Measurements from ENCODE around the gene LENG9.
"Not testable (repeated sequence)": the region's sequence is repeated elsewhere in the genome, so short reads cannot be mapped to it uniquely, and the experiment has no call there.

Gene LENG9

DNA sequence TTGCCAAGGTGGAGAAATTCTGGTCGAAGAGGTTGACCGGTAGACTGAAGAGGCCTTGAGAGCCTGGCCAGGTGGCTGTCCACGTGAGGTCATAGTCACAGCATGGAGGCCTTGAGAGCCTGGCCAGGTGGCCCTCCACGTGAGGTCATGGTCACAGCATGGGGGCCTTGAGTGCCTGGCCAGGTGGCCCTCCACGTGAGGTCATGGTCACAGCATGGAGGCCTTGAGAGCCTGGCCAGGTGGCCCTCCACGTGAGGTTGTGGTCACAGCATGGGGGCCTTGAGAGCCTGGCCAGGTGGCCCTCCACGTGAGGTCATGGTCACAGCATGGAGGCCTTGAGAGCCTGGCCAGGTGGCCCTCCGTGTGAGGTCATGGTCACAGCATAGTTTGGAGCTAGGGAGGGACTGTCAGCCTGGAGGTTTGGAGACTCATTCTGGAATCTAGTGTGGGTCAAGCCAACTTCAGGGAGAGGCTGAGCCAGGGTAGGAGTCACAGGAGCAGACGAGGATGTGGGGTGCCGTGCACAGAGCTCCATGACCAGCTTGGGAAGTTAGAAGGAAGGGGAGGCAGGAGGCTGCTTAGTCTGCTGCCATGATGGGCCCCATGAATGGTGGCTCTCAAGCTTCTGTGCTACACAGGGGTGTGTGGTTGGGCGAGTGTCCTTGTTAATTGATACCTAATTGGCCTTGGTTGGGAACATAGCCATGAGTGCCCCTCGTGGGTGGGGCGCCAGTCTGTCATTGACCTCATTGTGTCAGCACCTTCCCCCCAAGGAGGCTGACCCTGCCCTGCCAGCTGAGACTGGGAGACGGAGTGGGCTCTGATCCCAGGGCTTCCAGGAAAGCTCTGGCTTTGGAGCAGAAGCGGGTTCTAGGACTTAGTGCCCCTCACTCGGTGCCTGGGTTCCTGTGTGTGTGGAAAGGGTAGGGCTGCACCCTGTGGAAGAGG lies 4.0 kb downstream of the LENG9 start:
- no peak for DNase-seq (ENCODE audit: low spot score)

DNA sequence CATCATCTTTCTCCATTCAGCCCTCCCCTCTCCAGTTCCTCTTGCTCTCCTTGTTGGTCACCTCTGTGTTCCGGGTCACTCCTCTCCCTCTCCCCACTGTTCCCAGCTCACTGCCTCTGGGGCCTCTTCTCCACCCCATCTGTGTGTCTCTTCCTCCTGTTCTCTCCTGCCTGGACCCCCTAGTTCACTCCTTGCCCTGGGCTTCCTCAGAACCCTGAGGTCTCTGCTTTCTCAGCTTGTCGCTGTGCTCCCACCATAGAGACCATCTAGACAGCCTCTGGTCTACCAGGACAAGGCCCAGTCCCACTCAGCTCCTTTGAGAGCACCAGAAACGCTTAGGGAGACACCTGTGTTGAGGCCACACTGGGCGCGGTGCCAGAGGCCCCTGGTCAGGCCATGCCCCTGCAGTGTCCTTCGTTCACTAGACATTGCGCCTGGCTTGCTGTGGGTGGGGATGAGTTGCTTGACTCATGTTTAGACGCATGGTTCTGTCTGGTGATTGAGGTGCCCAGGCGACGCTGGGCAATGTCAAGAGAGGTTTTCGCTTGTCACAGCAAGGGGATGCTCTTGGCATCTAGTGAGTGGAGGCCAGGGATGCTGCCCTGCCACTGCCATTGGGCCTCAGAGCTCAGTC lies 4.8 kb downstream of the LENG9 start:
- DNase-seq (ENCODE audit: low spot score), result no peak

DNA sequence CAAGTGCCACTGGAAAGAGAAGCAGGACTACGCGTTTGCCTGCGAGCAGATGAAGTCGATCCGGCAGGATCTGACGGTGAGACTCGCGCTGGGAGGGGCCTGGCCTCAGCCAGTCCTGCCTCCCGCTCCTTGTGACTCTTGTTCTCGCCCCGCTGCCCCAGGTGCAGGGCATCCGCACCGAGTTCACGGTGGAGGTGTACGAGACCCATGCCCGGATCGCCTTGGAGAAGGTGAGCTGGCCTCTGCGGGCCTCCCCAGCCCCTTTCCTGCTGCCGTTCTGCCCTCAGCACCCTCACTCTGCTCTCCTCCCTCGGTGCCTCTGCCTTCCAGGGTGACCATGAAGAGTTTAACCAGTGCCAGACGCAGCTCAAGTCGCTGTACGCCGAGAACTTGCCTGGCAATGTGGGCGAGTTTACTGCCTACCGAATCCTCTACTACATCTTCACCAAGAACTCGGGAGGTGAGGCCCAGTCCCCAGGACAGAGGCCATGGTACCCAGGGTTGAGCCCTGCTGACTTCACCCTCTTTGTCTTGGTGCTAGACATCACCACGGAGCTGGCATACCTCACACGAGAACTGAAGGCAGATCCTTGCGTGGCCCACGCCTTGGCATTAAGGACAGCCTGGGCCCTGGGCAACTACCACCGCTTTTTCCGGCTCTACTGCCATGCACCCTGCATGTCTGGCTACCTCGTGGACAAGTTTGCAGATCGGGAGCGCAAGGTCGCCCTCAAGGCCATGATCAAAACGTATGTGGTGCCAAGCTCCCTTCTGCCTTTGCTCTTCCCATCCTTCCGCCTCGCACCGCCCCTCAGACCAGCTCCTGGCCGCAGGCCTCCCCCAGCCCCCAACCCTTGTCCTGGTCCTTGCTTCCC lies 5.6 kb downstream of the LENG9 start:
- DNase-seq (ENCODE audit: low spot score), result no peak

DNA sequence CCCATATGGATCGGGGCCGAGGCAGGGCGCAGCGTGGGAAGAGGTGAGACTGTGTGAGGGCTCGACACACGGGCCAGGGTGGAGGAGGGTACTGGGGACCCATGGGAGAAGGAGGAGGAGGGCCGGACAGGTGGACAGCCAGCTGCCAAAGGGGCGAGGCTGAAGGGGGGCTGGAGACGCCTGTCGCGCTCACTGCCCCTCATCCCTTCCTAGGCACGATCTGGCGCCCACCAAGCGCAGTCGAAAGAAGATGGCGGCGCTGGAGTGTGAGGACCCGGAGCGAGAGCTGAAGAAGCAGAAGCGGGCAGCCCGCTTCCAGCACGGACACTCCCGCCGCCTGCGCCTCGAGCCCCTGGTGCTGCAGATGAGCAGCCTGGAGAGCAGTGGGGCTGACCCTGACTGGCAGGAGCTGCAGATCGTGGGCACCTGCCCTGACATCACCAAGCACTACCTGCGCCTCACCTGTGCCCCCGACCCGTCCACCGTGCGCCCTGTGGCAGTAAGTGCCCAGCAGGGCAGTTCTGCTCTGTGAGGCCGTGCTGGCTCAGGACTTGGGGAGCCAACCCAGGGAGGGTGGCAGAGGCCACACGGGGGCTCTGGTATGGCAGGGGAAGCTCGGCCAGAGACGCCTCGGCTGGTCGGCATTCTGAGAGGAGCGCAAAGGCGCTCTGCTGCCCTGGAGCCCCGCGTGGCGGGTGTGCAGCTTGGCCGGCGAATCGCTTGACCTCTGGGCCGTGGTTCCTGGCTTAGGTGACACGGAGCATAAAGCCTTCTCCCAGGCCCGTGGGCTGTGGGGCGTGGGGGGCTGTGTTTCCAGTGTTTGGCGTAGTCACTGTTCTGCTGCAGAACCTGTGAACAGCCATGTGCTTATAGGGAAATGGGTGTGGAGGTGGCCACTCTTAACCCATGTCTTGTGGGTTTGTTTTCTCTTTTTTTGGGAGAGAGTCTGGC lies 6.9 kb downstream of the LENG9 start:
- no peak for DNase-seq (ENCODE audit: low spot score)

DNA sequence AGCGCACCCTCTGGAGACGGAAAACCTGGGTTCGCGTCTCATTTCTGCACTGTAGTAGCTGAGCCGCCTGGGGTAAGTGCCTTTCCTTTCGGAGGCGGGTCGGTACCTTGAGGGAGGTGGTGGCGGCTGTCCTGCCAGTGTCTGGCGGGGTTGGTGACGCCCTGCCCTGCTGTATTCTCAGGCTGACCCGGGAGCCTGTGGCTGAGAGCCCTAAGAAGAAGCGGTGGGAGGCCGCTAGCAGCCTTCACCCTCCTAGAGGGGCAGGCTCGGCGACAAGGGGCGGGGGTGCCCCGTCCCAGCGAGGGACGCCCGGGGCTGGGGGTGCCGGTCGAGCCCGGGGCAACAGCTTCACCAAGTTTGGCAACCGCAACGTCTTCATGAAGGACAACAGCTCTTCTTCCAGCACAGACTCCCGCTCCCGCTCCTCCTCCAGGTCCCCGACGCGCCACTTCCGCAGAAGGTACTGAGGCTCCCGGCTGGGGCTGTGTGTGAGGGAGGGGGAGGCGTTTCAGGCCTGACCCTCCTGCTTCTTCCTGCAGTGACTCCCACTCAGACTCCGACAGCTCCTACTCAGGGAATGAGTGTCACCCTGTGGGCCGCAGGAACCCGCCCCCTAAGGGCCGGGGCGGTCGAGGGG lies 7.7 kb downstream of the LENG9 start:
- no peak for DNase-seq (ENCODE audit: low spot score)

DNA sequence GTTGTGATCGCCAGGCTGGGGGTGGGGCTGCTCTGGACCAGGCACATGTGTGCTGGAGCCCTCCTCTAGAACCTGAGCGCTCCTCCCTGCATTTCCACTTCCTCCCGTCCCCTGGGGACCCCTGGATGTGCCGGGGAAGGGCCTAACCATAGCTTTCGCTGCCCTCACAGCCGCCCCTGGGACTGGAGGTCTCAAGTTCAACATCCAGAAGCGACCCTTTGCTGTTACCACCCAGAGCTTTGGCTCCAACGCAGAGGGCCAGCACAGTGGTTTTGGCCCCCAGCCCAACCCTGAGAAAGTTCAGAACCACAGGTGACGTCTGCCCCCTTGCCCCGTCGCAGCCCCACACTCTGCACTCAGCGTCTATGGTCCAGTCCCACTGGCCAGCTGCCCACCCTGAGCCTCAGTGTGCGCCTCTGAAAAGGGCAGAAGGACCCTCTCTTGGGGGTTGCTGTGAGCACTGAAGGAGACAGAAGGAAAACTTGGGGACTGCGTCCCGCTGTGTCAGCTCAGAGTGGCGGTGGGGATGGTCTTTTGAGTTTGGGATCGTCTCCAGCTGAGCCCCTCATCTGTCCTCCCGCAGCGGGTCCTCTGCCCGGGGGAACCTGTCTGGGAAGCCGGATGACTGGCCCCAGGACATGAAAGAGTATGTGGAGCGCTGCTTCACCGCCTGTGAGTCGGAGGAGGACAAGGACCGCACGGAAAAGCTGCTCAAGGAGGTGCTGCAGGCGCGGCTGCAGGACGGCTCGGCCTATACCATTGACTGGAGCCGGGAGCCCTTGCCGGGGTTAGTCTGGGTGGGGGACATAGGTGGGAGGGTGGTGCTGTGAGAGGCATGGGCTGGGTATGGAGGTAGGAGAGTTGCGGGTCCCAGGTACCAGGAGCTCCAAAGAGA lies 8.6 kb downstream of the LENG9 start:
- no peak for DNase-seq (ENCODE audit: low spot score)

DNA sequence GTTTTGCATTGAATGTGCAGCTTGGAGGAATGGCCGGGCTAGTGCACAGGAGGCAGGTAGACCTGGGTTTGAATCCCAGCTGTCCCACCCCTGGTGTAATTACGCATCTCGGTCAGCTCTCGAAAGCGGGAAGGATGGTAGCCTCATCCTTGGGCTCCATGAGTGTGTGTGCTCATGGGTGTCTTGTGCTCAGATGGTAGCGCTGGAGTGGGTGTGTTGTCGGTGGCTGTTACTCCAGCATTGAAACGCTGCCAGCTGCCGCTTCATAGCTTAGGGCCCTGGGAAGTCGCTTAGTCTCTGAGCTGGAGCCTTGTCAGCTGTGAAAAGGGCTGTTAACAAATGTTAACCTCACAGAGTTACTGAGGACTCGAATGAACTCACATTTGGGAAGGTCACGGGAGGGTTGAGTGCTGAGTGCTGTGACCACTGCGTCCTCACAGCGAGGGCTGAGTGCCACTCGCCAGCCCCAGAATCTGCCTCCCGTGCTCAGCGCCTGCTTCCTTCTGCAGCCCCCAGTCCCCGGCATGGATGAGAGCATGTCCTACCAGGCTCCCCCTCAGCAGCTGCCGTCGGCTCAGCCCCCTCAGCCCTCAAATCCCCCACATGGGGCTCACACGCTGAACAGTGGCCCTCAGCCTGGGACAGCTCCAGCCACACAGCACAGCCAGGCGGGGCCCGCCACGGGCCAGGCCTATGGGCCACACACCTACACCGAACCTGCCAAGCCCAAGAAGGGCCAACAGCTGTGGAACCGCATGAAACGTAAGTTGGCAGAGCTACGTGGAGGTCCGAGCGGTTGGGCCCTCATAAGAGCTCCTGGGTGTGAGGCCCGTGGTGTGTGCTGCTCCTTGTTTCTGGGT lies 9.4 kb downstream of the LENG9 start:
- DNase-seq (ENCODE audit: low spot score), result no peak

DNA sequence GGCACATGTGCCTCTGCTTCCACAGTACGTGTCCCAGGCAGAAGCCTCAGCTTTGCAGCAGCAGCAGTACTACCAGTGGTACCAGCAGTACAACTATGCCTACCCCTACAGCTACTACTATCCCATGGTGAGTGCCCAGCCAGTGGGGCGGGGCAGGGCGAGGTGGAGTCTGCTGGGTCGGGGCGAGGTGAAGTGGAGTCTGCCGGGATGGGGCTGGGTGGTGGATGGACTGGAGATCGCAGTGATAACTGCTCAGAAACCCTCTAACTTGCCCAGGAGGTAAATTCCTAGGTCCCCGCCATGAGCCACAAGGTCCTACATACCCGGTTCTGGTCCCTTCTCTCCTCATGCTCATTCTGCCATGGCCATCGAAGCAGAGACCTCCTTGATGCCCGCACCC lies 11.0 kb downstream of the LENG9 start:
- DNase-seq (ENCODE audit: low spot score), result no peak

DNA sequence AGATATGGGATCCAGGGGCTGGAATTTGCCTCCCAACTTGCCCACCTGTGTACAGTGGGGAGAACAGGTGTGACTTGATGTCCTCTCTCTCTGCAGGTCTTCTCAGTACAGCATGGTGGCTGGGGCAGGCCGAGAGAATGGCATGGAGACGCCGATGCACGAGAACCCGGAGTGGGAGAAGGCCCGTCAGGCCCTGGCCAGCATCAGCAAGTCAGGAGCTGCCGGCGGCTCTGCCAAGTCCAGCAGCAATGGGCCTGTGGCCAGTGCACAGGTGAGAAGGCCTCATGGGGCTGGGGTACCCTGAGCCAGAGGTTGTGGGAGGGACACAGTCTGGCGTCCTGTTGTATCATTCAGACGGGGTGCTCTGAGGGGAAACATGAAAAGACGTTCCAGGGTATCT lies 11.6 kb downstream of the LENG9 start:
- no peak for DNase-seq (ENCODE audit: low spot score)

DNA sequence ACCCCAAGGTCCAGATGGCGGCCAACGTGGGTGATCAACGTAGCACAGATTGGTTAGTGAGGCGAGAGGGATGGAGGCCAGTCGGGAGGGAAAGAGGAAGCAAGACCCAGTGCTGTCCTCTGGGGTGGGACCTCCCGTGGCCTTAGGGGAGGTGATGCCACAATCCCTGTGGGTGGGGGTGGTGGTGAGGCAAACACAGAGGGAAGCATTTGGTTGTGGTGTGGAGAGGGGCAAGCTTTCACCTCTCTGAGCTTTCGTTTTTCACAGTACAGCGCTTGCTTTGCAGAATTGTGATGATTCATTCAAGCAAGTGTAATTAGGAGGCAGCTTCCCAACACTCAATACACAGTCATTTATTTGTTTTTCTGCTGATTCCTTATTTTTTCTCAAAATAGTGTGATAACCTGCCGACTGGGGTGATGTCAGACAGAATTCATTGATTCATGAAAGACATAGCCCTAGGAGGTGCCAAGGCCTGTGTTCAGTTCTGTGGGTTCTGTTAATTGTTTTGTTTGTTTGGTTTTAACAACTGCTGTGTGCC lies 12.2 kb downstream of the LENG9 start:
- no peak for DNase-seq (ENCODE audit: low spot score)

DNA sequence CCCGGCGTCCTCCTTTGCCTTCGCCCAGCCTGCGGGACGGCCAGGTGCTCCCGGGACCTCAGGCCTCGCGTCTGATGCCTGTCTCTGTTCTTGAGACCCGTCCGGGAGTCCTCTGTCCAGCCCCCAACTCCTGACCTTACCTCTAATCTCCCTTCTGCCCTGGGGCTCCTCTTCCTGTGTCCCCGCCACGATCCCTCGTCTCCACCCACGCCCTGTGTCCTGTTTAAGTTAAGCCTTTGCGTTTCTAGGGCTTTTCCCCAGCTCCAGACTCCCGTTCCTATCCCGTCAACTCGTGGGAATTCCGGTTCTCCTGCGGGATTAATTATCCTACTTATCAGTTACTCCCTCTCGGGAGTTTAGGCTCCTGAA lies 13.9 kb downstream of the LENG9 start:
- peak; percentile 43 for DNase-seq (ENCODE audit: low spot score)

DNA sequence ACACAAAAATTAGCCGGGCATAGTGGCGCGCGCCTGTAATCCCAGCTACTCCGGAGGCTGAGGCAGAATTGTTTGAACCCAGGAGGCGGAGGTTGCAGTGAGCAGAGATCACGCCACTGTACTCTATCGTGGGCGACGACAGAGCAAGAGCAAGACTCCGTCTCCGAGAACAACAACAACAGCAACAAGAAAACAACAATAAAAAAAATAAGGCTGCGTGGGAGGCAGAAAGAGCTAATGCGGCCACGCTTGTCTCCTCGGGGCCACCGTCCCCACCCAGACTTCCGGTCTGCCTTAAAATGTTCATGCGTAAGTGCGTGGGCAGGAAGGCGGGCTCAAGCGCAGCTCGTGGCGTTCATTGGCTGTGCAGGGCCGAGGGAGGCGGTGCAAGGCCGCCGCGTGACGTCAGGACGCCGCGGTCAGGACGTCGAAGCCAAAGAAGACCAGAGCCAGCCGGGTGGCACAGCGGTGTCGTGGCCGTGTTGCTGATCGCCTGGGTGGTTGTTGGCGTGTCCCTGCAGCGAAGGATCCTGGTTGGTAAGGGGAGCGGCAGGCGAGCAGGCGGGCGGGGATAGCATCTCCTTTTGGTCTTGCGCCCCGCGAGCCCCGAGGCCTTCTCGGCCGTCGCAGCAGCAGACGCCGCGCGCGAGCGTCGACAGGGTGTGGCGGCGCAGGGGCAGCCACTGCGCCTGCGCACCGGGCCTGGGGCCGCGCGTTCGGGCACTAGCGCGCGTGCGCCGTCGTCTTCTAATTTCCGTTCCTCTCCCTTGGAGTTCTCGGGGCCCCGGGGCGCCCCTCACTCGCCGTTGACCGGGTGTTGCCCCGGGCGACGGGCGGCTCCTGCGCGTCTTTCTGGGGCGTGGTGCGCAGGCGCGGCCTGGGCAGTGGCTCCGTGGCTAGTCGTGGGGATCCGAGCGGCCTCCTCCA lies 14.5 kb downstream of the LENG9 start, which contains the start of gene LENG8:
TSS of gene LENG8 (plus strand) at position 426 of the 927 bp plus-strand sequence. CDS start 2,146 bp downstream, outside the sequence.
- peak; percentile 98 for DNase-seq (ENCODE audit: low spot score)

DNA sequence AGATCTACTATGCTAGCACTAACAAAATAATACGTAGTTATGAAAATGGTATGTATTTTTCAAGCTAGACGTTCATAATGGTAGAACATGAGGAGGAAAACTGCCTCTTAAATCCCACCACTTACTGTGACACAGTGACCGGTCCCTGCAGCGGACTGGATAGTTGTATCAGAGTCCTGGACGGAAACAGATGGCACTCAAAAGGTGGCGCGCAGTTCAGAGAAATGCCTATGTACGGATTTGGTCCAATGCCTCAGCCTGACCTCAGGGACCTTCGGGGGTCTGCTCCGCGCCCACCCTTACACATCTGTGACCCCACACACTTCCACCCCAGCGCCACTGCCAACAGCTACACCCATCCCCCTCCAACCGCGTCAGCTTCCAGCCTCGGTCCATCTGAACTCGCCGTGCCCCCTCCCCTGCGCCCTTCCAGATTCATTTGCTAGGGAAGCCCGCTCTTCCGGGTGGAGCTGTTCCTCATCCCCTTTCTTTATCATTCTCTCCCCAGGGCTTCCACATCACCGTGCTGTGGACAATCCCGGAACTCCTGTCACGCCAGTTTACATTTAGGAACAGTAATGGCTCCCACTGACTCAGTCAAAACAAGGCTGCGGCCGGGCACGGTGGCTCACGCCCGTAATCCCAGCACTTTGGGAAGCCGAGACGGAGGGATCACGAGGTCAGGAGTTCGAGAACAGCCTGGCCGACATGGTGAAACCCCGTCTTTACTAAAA lies 15.4 kb downstream of the LENG9 start:
- DNase-seq (ENCODE audit: low spot score), result peak; percentile 73

DNA sequence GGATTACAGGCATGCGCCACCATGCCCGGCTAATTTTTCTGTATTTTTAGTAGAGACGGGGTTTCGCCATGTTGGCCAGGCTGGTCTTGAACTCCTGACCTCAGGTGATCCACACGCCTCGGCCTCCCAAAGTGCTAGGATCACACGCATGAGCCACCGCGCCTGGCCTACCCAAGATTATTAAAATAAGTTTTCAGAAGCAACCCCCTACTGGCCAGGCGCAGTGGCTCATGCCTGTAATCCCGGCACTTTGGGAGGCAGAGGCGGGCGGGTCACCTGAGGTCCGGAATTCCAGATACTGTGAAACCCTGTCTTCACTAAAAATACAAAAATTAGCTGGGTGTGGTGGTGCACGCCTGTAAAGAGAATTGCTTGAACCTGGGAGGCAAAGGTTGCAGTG lies 17.2 kb downstream of the LENG9 start:
- DNase-seq (ENCODE audit: low spot score), result not testable (repeated sequence)

DNA sequence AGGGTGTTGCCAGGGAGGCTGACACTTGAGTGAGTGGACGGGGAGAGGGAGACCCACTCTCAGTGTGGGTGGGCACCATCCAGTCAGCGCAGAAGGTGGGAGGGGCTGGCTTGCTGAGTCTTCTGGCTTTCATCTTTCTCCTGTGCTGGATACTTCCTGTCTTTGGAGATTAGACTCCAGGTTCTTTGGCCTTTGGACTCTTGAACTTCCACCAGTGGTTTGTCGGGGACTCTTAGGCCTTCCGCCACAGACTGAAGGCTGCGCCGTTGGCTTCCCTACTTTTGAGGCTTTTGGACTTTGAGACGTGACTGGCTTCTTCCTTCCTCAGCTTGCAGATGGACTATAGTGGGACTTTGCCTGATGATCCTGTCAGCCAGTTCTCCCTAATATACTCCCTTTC lies 18.8 kb downstream of the LENG9 start:
- no peak for DNase-seq (ENCODE audit: low spot score)

DNA sequence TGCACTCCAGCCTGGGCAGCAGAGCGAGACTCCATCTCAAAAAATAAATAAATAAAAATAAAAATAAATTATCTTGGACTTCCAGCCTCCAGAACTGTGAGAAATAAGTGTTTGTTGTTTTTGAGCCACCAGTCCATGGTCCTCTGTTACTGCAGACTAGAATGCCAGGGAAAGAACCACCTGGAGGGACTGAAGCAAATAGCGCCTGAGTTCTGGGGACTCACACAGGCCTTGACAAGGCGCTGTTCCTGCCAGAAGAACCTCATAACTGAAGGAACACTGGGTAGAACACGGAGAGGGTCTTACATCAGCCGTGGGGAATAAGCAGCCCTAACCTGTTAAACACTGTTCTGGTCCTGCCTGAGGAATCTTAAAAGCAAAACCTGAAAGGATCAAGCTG lies 22.9 kb downstream of the LENG9 start:
- DNase-seq (ENCODE audit: low spot score), result no peak

All from GM03348 (cell line).